Myometrial cell (primary cell): Measurements from ENCODE around the gene FRG2C. TPM values are rescaled to one million over a fixed set of nuclear protein-coding genes. Genes with fewer than 3 reads are reported as not detected.

Experiments
- total RNA-seq: library from RNA; depleted of rRNA; stranded (reverse); fragments of >200 nt; gene quantifications from 2 replicates; pipeline ENCODE4 v1.2.3, GENCODE V29; 2015

FRG2C gene
- total RNA-seq: under 0.01 TPM in 1 of 2 replicates, not detected in the other

DNA sequence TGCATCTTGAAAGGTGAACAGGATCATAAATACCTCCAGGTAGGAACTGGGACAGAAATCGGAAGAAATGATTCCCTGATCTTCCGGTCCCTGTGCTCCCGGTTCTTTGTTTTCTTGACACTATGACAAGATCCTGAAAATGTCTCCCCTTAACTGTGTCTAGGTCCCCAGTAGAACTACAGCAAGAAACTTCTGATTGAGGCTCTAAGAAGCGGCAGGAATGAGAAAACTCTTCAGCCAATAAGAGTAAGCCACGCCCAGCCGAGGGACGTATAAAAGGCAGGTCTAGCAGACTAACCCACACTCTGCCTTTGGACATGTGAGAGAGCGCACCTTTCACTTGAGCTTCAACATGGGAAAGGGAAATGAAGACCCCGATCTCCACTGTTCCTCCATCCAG is at the start of gene FRG2C:
Gene FRG2C, plus strand, starts transcription at position 301 of the 400 bp plus-strand sequence. Its CDS starts 52 bp downstream, at position 353.

Other genes starting within 250 kb of the FRG2C start
- 3.2 and 4.9 TPM in 2 replicates for gene ZNF717, start 121.2 kb downstream of the FRG2C start, total RNA-seq